BLaER1 (cell line): Measurements from ENCODE around the gene WDR44.

Experiments
- H3K27ac ChIP-seq: shearing (Covaris generic); formaldehyde crosslinking; 2 replicates; pipeline ENCODE4 v1.8.1; 2022
- H3K27me3 ChIP-seq: shearing (Covaris generic); formaldehyde crosslinking; 2 replicates; pipeline ENCODE4 v1.8.1; 2022
- H3K36me3 ChIP-seq: shearing (Covaris generic); formaldehyde crosslinking; 2 replicates; pipeline ENCODE4 v1.8.1; 2022
- H3K4me1 ChIP-seq: shearing (Covaris generic); formaldehyde crosslinking; 2 replicates; pipeline ENCODE4 v1.8.1; 2022
- H3K4me2 ChIP-seq: shearing (Covaris generic); formaldehyde crosslinking; 2 replicates; pipeline ENCODE4 v1.8.1; 2022
- H3K4me3 ChIP-seq: shearing (Covaris generic); formaldehyde crosslinking; 2 replicates; pipeline ENCODE4 v1.8.1; 2022
- H3K9ac ChIP-seq: shearing (Covaris generic); formaldehyde crosslinking; 2 replicates; pipeline ENCODE4 v1.8.1; 2022
- H3K9me3 ChIP-seq: shearing (Covaris generic); formaldehyde crosslinking; 2 replicates; pipeline ENCODE4 v1.8.1; 2022
- H4K20me1 ChIP-seq: shearing (Covaris generic); formaldehyde crosslinking; 2 replicates; pipeline ENCODE4 v1.8.1; 2022
- Cebpa-rat ChIP-seq: shearing (Covaris generic); IDR thresholded peaks from 2 replicates; pipeline ENCODE4 v1.8.1; 2022

Gene WDR44

GRCh38 chrX:118346258-118347094 is 570 bp downstream of the WDR44 start:
- peaks cover 5% of the 10 kb centered on the region; the same call in 1 of the 2 replicates for H3K9me3 ChIP-seq
- peak overlapping the region; percentile 75 for H3K4me3 ChIP-seq
- peak overlapping the region; percentile 82 for H3K9ac ChIP-seq
- H4K20me1 ChIP-seq, result no peaks in the 10 kb centered on the region
- no peaks in the 10 kb centered on the region for H3K36me3 ChIP-seq
- peak overlapping the region; percentile 81 for H3K27ac ChIP-seq
- no peak for TF ChIP-seq Cebpa-rat
- H3K27me3 ChIP-seq, result no peaks in the 10 kb centered on the region
- peak overlapping the region; percentile 71 for H3K4me2 ChIP-seq
- peaks cover 28% of the 10 kb centered on the region for H3K4me1 ChIP-seq

GRCh38 chrX:118347131-118347530 is 1.2 kb downstream of the WDR44 start:
- no peaks in the 10 kb centered on the region for H4K20me1 ChIP-seq
- peak overlapping the region; percentile 82 for H3K9ac ChIP-seq
- no peaks in the 10 kb centered on the region for H3K36me3 ChIP-seq
- peaks cover 5% of the 10 kb centered on the region; the same call in 1 of the 2 replicates for H3K9me3 ChIP-seq
- no peaks in the 10 kb centered on the region for H3K27me3 ChIP-seq
- H3K4me3 ChIP-seq, result peak overlapping the region; percentile 75
- H3K4me2 ChIP-seq, result peak overlapping the region; percentile 71
- peak overlapping the region; percentile 81 for H3K27ac ChIP-seq
- peaks cover 28% of the 10 kb centered on the region for H3K4me1 ChIP-seq
- TF ChIP-seq Cebpa-rat, result no peak

GRCh38 chrX:118347736-118348135 is 1.8 kb downstream of the WDR44 start:
- Histone ChIP-seq H3K27ac (no peak overlapping the region), H3K9me3 (peaks cover 5% of the 10 kb centered on the region; the same call in 1 of the 2 replicates), H3K36me3 (no peaks in the 10 kb centered on the region), H4K20me1 (no peaks in the 10 kb centered on the region), H3K9ac (peak overlapping the region; percentile 82), H3K4me2 (peak overlapping the region; percentile 71), H3K4me1 (peaks cover 28% of the 10 kb centered on the region), H3K27me3 (no peaks in the 10 kb centered on the region), H3K4me3 (peak overlapping the region; percentile 75)
- TF ChIP-seq Cebpa-rat, result no peak

DNA sequence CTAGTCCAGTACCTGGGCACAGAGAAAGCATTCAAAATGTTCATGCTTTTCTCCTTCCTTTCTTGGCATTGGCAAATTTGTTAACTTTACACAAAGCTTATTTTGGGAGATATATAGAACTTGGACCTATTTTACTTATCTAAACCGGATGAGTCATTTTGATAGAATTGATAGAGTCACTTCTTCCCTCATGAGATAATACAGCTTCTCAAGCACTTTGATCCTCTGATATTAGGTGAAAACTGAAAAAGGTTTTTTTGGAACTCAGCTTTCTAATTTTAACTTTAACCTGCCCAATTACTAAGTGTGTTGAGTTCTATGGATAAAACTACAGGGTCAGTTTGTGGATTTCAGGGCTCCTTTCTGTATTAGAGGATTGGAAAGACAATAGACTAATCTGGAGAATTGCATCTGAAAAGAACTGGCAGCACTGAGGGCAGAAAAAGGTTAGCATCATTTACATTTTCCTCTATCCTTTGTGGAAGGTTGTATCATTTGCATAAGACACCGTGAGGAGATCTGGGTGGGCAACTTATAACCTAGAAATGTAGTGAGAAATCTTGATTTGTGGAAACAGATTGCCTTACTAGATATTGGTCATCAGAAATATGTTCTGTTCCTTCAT is 2.4 kb downstream of the WDR44 start:
- TF ChIP-seq Cebpa-rat, result no peak
- Histone ChIP-seq H3K4me2 (peak overlapping the region; percentile 71), H3K9me3 (peaks cover 5% of the 10 kb centered on the region; the same call in 1 of the 2 replicates), H3K4me3 (peak overlapping the region; percentile 75; the same call in 1 of the 2 replicates), H4K20me1 (no peaks in the 10 kb centered on the region), H3K9ac (peak overlapping the region; percentile 82; the same call in 1 of the 2 replicates), H3K27ac (no peak overlapping the region), H3K4me1 (peaks cover 28% of the 10 kb centered on the region), H3K36me3 (no peaks in the 10 kb centered on the region), H3K27me3 (no peaks in the 10 kb centered on the region)

GRCh38 chrX:118349188-118349587 is 3.3 kb downstream of the WDR44 start:
- Histone ChIP-seq H3K27me3 (no peaks in the 10 kb centered on the region), H3K4me2 (no peak overlapping the region)

GRCh38 chrX:118350221-118350620 is 4.3 kb downstream of the WDR44 start:
- Histone ChIP-seq H3K27me3 (no peaks in the 10 kb centered on the region), H3K36me3 (no peaks in the 10 kb centered on the region), H4K20me1 (no peaks in the 10 kb centered on the region), H3K4me1 (peaks cover 40% of the 10 kb centered on the region), H3K4me3 (no peak overlapping the region), H3K9me3 (peaks cover 5% of the 10 kb centered on the region; the same call in 1 of the 2 replicates), H3K27ac (no peak overlapping the region), H3K9ac (no peak overlapping the region), H3K4me2 (no peak overlapping the region; the same call in 1 of the 2 replicates)
- TF ChIP-seq Cebpa-rat, result no peak

More at GRCh38 chrX:118349188-118349587, 3.3 kb downstream of the WDR44 start:
- peaks cover 5% of the 10 kb centered on the region; the same call in 1 of the 2 replicates for H3K9me3 ChIP-seq
- no peak for TF ChIP-seq Cebpa-rat
- no peaks in the 10 kb centered on the region for H4K20me1 ChIP-seq
- H3K36me3 ChIP-seq, result no peaks in the 10 kb centered on the region
- no peak overlapping the region for H3K9ac ChIP-seq
- peaks cover 33% of the 10 kb centered on the region for H3K4me1 ChIP-seq
- H3K27ac ChIP-seq, result no peak overlapping the region
- no peak overlapping the region for H3K4me3 ChIP-seq

- Histone ChIP-seq H4K20me1 (no peaks in the 10 kb centered on the region), H3K36me3 (no peaks in the 10 kb centered on the region), H3K27me3 (no peaks in the 10 kb centered on the region), H3K9ac (no peak overlapping the region), H3K27ac (no peak overlapping the region), H3K4me2 (no peak overlapping the region; the same call in 1 of the 2 replicates), H3K4me1 (peaks cover 38% of the 10 kb centered on the region), H3K4me3 (no peak overlapping the region), H3K9me3 (peaks cover 5% of the 10 kb centered on the region; the same call in 1 of the 2 replicates)
- TF ChIP-seq Cebpa-rat, result no peak
Observed at GRCh38 chrX:118350706-118351105, 4.8 kb downstream of the WDR44 start.

GRCh38 chrX:118352566-118352965 is 6.7 kb downstream of the WDR44 start:
- Histone ChIP-seq H3K36me3 (no peaks in the 10 kb centered on the region), H3K4me2 (no peak overlapping the region), H3K9me3 (no peaks in the 10 kb centered on the region), H4K20me1 (no peaks in the 10 kb centered on the region), H3K27me3 (no peaks in the 10 kb centered on the region), H3K4me1 (peaks cover 38% of the 10 kb centered on the region), H3K9ac (no peak overlapping the region), H3K27ac (no peak overlapping the region), H3K4me3 (no peak overlapping the region)
- no peak for TF ChIP-seq Cebpa-rat

GRCh38 chrX:118353081-118353850 is 7.4 kb downstream of the WDR44 start:
- H3K4me1 ChIP-seq, result peaks cover 31% of the 10 kb centered on the region
- H3K27ac ChIP-seq, result no peak overlapping the region
- no peak for TF ChIP-seq Cebpa-rat

More at GRCh38 chrX:118353081-118353850, 7.4 kb downstream of the WDR44 start:
- Histone ChIP-seq H3K4me2 (no peak overlapping the region), H3K4me3 (no peak overlapping the region), H3K36me3 (no peaks in the 10 kb centered on the region), H3K9me3 (no peaks in the 10 kb centered on the region), H3K27me3 (no peaks in the 10 kb centered on the region), H3K9ac (no peak overlapping the region), H4K20me1 (no peaks in the 10 kb centered on the region)
